NT2/D1 (cell line): ENCODE measurements around the gene GPD1.

Experiments
- YY1 ChIP-seq: IDR thresholded peaks from 2 replicates; pipeline ENCODE4 v1.6.1; 2011; ENCODE audit not compliant: insufficient read length, insufficient read depth
- ZNF274 ChIP-seq: IDR thresholded peaks from 2 replicates; pipeline ENCODE4 v1.6.1; 2011; ENCODE audit warnings: mild to moderate bottlenecking, low read depth, low read length

- no peak for TF ChIP-seq YY1
- TF ChIP-seq ZNF274, result no peak
Observed at GRCh38 chr12:50074936-50075807, 28.6 kb upstream of the GPD1 start.
